DMS53 (cell line): ENCODE results near the gene ZBED2.

Experiments
- DNase-seq: peaks from one replicate; lab custom pipeline; 2025; lab: John Stamatoyannopoulos, UW

Gene ZBED2

DNA sequence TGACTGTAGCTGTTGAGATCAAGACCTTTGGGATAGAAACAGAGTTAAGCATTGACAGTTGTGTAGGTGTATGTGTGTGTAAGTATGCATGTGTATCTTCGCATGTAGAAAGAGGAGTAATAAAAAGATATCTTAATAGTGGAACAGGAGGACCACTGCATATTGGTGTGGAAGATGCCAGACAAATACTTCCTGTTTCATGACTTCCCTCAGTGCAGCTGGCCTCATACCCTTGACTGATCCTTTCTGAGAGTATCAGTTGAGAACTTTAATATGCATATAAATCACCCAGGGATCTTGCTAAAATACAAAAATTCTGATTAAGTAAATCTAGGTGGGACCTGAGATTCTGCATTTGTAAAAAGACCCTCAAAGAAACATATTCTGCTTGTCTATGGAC is 8.5 kb upstream of the ZBED2 start:
- no peak for DNase-seq

DNA sequence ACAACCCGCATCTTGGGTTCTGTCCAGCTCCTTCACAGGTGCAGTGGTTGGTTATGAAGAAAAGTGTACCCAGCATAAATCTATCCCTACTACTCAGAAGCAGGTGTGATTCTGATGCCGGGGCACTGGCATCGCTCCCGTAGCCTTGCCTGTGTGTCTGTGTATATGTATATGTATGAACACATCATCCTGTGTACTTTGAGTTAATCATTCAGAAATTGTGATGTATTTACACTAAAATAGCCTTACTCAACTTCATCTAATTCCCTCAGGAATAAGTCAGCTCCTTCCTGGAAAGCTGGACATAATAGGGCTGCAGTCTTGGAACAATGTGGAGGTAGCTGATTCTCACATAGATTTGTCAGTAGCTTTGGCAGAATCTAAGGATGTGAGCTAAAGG is 6.7 kb upstream of the ZBED2 start:
- peak; percentile 9 for DNase-seq

- no peak for DNase-seq
Observed at GRCh38 chr3:111598552-111598951, 3.4 kb upstream of the ZBED2 start.

DNA sequence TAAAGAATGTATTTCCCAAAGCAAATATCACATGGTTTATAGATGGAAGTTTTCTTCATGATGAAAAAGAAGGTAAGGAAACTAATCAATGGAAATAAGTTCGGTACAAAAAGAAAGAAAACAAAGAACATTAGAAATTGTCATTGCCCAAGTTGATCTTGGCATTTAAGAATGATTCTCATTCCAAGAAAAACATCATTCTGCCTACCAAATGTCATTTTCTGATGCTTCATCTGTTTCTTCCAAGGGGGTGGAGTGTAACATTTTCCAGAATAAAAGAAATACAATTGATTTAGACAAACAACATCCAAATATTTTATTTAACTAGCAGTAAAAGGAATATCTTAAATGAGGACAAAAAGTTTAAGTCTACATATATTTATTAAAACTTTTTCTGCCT is 3.0 kb upstream of the ZBED2 start:
- DNase-seq = no peak

DNA sequence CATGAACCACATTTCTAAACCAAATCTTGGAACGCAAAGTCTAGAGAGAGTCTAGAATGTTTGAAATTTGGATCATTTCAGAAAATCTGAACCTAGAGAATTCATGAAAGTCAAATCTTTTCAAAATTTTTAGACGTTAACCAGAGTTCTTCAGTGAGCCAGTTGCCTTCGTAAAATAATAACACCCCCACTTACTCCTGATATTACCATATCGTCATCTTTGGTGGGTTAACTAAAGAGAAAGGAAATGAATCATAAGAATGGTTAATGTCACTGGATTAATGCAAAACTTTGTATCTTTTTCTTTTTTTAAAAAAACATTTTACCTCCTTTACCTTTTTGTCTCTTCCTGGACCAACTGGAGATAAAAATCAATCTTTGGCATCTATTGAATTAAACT is 1.2 kb upstream of the ZBED2 start:
- DNase-seq = no peak

DNA sequence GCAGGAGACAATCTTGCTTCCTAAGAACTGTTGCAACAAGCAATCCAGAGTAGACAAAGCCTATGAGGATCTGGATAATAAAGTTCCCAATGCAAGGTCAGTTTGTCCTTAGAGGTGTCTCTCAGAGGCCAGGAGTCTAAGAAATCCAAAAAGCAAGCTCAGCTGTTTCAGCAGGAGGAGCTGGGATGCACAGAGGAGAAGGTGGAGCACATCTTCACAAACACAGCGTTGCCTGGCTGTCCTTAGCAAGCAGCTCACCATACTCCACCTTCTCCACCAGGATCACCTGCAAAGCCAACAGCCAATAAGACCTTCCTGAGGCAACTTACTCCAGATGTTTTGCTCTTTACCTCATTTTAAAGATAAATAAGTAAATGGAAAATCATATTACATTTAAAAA is 365 bp downstream of the ZBED2 start:
- DNase-seq = no peak

DNA sequence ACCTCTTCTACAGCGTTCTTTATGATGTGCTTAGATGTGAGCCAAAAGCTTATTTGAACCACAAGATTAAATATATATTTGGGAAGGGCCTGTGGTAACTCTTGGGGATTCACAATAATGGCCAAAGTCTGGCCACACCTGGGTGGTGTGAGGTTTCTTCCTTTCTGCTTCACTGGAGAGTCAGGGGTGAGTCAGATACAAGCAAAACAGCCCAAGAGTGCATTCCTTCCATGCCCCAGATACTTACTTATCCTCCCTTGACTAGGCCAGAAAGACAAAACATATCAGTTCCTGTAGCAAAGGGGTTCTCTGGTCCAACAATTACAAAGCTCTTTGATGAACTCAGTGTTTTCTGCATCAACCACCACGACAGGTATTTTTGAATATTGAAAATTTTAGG is 941 bp downstream of the ZBED2 start:
- DNase-seq = peak; percentile 4

DNA sequence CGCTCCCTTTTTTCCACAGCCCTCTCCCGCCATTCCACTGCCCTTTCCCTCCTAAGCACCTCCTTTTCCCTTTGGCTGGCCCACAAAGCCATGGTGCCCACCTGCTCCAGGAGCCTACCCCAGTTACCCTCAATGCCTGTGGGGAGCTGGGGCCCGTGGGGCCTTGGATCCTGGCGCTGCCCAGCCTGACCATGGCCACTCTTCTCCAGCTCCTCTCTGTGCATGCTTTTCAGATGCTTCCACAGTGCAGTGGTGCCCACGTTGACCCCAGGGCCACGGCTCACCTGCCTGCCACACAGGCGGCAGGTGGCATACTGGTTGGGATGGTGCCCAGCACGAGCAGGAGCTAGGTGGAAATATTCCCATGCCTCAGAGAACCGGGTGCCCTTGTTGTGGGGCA is 1.5 kb downstream of the ZBED2 start:
- DNase-seq = no peak

GRCh38 chr3:111592936-111593335 is 2.2 kb downstream of the ZBED2 start:
- no peak for DNase-seq

- no peak for DNase-seq
Observed at GRCh38 chr3:111592143-111592542, 3.0 kb downstream of the ZBED2 start.

GRCh38 chr3:111591555-111591954 is 3.6 kb downstream of the ZBED2 start:
- DNase-seq = no peak

DNA sequence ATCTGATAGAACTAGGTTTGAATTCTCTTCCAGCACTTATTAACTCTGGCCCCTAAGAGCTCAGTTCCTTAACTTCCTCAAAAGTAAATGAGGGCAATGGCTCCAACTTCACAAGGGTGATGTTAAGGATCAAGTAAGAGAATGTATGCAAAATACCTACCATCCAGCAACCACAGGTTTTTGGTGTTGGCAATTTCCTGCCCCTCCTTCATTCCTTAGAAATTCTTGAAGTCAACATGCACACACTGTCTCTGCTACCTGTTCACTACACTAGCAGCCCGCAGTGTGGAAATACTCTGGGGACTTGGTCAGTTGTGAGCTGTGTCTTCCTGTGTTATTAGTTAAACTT is 5.0 kb downstream of the ZBED2 start:
- no peak for DNase-seq

- DNase-seq = no peak
Observed at GRCh38 chr3:111589303-111590142, 5.6 kb downstream of the ZBED2 start.

DNA sequence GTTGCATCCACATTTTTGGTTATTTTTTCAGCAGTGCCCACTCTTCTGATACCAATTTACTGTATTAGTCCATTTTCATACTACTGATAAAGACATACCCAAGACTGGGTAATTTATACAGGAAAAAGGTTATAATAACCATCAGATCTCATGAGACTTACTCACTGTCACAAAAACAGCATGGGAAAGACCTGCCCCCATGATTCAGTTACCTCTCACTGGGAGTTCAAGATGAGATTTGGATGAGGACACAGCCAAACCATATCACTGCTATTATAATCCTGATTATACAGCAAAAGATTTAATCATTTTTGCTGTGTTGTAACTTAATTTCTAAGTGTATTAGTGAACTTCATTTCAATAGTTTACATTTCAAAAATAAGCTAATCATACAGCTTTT is 6.6 kb downstream of the ZBED2 start:
- DNase-seq = no peak

DNA sequence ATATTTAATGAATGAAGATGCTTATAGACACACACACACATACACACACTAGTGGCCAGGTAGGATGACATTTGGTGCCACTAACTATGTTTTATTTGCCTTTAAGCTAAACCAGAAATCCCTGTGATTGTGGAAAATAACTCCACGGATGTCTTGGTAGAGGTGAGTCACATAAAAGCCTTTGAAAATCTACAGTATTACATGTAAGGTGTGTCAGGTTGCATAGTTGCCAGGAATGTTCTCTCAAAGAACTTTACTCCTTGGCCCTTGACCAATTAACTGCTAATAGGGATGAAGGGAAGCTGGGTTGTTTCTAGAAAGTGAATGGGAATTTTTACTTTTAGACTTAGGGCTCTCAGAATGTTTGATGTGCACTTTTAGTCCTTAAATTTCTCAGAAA is 9.9 kb downstream of the ZBED2 start:
- no peak for DNase-seq

GRCh38 chr3:111584744-111585143 is 10.4 kb downstream of the ZBED2 start:
- no peak for DNase-seq

DNA sequence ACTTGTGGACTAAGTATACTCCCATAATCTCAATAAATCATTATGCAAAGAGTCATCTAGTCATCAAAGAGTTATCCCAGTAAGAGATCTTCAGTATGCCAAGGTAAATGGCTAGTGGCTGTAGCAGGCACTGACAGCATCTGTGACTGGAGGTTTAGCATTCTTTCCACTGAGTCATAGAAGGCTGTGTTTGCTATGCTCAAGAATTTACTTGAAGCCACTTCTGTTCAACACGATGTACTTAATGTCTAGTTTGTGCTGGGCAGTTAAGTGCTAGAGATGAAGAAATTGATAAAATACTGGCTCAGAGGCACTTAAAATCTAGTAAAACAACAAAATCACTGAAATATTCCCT is 13.0 kb downstream of the ZBED2 start:
- peak; percentile 11 for DNase-seq

GRCh38 chr3:111581403-111582119 is 13.6 kb downstream of the ZBED2 start:
- no peak for DNase-seq

DNA sequence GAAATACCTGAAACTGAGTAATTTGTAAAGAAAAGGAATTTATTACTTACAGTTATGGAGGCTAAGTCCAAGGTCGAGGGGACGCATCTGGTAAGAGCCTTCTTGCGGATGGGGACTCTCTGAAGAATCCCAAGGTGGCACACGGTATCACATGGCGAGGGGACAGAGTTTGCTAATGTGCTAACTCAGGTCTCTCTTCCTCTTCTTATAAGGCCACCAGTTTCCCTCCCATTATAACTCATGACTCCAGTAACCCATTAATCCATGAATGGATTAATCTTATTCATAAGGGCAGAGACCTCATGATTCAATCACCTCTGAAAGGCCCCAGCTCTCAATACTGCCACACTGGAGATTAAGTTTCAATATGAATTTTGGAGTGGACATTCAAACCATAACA is 15.7 kb downstream of the ZBED2 start:
- no peak for DNase-seq

- no peak for DNase-seq
Observed at GRCh38 chr3:111578867-111579266, 16.3 kb downstream of the ZBED2 start.

DNA sequence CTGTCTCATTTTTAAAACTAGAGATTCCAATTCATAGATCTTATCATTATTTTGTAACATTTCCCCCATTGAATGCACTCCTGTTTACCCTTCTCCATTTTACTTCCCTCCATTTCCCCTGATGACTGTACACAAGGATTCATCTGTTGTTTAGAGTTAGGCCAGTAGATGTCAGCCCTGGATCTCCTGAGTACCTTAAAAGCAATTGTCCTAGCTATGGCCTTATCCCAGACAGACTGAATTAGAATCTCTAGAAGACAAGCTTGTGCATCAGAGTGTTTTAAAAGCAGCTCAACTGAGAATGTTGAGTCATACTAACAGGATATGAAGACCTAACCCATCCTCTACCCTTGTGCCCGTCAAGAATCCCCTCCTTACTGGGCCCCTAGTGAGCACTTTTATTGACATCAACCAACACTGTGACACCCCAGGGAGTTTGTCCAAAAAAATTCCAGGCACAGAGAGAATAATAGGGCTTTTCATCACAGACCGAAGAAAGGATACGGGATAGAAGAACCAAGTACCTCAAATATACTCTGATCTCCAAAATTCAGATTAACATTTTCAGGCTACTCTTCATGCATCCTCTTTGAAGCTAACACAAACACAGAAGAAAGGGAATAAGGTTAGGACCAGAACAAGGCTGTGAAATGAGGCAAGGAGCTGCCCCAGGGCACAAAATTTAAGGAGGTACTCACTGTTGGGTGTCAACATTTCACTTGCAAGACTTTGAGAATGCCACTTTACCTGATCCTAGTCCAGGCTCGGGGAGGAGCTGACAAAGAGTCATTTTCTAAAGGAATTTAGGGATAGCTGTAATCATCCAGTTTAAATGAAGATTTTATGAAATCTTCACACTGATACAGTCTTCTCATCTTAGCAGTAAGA is 17.1 kb downstream of the ZBED2 start:
- DNase-seq = peak; percentile 70

DNA sequence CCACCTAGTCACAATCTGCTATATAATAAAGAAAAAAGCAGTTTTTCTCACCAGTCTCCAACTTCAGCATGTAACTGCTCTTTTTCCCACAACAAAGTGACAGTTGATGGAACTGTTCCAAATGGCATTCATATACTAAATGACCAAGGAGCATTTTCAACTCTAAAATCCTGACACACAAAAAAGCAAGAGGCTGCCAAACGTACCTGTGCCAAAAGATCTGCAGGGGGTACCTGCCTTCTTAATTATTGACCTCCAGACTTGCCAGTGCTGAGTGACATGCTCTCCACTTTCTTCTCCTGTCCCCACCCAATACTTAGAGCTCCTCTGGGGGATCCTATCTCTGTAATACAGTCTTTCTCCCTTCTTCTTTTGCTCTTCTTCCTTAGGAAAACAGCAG is 18.0 kb downstream of the ZBED2 start:
- no peak for DNase-seq
